ENCODE measurements around the gene MC4R. TPM values are rescaled to one million over a fixed set of nuclear protein-coding genes. Genes with fewer than 3 reads are reported as not detected.

MC4R gene
- polyA plus RNA-seq, 2 of the 4 experiments (the other 2 are of a cell fraction), result 0.08 TPM; not detected in 1

GRCh38 chr18:60411715-60412114 is 39.1 kb upstream of the MC4R start:
- POLR2A ChIA-PET, result no interaction called here
- ATAC-seq (no peak), FAIRE-seq (no peak), DNase-seq (ENCODE audit: low read depth in 1 of 2, low spot score in 1 of 2) (no peak)
- H3K9me3 ChIP-seq, result no peaks in the 10 kb centered on the region
- no peak overlapping the region for H3K4me2 ChIP-seq
- WGBS (ENCODE audit: missing lambda C conversion rate), result 60% methylated on average over 5 of the region's 5 CpGs
- TF ChIP-seq, protein P1, sequence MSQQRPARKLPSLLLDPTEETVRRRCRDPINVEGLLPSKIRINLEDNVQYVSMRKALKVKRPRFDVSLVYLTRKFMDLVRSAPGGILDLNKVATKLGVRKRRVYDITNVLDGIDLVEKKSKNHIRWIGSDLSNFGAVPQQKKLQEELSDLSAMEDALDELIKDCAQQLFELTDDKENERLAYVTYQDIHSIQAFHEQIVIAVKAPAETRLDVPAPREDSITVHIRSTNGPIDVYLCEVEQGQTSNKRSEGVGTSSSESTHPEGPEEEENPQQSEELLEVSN (IDR thresholded peaks at IDR 0.05; ENCODE audit: borderline replicate concordance, low read depth), result no peak
- TF ChIP-seq JUNB (IDR thresholded peaks at IDR 0.05) (no peak), CBX2 (IDR thresholded peaks at IDR 0.05; ENCODE audit: borderline replicate concordance, low read depth) (no peak), ZNF302 (CRISPR knock-in tag; IDR thresholded peaks at IDR 0.05) (no peak), MAZ (IDR thresholded peaks at IDR 0.05; ENCODE audit: borderline replicate concordance, low read depth, low read length) (no peak)
- TF ChIP-seq, protein P2, sequence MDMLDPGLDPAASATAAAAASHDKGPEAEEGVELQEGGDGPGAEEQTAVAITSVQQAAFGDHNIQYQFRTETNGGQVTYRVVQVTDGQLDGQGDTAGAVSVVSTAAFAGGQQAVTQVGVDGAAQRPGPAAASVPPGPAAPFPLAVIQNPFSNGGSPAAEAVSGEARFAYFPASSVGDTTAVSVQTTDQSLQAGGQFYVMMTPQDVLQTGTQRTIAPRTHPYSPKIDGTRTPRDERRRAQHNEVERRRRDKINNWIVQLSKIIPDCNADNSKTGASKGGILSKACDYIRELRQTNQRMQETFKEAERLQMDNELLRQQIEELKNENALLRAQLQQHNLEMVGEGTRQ (IDR thresholded peaks at IDR 0.05), result no peak
- no peaks in the 10 kb centered on the region for H3K4me1 ChIP-seq
- no peak overlapping the region for H3K27ac ChIP-seq
- CTCF ChIA-PET, result interaction anchor here (1.9 kb wide), 1 partner anchor 423 kb away, joined by 6 read pairs; no protein-coding TSS in a partner anchor
- H3K4me3 ChIP-seq, result no peak overlapping the region

GRCh38 chr18:60406721-60407120 is 34.1 kb upstream of the MC4R start:
- Histone ChIP-seq H3K27ac (no peak overlapping the region), H3K9me3 (no peaks in the 10 kb centered on the region), H3K4me2 (no peak overlapping the region), H3K4me3 (no peak overlapping the region), H3K4me1 (no peaks in the 10 kb centered on the region)
- ChIA-PET POLR2A (no interaction called here), CTCF (interaction anchor here (0.6 to 0.9 kb wide), 2 partner anchors 142 to 418 kb away, joined by 3 read pairs; no protein-coding TSS in a partner anchor)
- TF ChIP-seq SMC3 (IDR thresholded peaks at IDR 0.05) (no peak), SREBF2 (IDR thresholded peaks at IDR 0.05) (no peak), KDM1A (IDR thresholded peaks at IDR 0.05; ENCODE audit: low read depth) (no peak), POLR2AphosphoS2 (conservative IDR thresholded peaks at IDR 0.05; ENCODE audit: low read length) (no peak), HEYL (CRISPR knock-in tag; IDR thresholded peaks at IDR 0.05) (no peak)
- WGBS (ENCODE audit: missing lambda C conversion rate), result 6% methylated on average over 2 of the region's 2 CpGs
- no peak for DNase-seq (ENCODE audit: low read depth in 1 of 2, low spot score in 1 of 2)
- FAIRE-seq, result no peak
- no peak for ATAC-seq

DNA sequence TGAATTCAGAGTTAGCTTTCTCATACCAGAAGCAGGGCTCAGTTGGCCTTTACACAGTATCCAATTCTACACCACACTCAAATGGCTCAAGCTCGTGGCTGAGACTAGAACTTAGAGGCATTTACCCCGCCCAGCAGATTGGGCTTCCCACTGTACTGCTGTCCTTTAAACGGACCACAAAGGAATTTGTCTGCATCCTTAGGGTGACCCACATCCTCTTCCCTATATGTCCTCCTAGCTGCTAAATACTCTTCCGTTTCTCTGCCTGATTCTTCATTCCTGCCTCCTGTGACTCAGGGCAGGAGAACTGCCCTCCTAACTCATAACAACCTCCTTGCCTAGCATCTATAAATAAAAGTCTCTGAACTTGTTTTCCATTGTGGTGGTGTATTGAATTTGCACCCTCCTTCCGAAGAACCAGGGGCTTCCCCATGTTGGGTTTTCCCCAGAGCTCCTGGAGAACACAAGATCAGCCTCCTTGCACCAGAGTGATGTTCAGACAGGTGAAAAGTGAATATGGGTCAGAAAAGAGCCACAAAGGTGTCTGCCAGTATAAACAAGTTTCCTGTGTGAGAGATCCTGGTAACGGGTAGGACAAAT is 32.0 kb upstream of the MC4R start:
- Histone ChIP-seq H3K4me2 (no peak overlapping the region), H3K9me3 (no peaks in the 10 kb centered on the region), H3K4me3 (no peak overlapping the region), H3K4me1 (no peaks in the 10 kb centered on the region), H3K27ac (no peak overlapping the region)
- POLR2A ChIA-PET, result no interaction called here
- TF ChIP-seq CBX2 (IDR thresholded peaks at IDR 0.05; ENCODE audit: borderline replicate concordance, low read depth) (no peak), ZSCAN20 (CRISPR knock-in tag; IDR thresholded peaks at IDR 0.05) (no peak), NR3C1 (IDR thresholded peaks at IDR 0.05) (no peak), POLR2A (IDR thresholded peaks at IDR 0.05; ENCODE audit: low read length) (no peak), CEBPB (IDR thresholded peaks at IDR 0.05) (no peak), SMC3 (IDR thresholded peaks at IDR 0.05) (no peak), ZFP36 (IDR thresholded peaks at IDR 0.05; ENCODE audit: borderline replicate concordance, partially characterized antibody) (no peak)
- CTCF ChIA-PET, result interaction anchor here (1.1 kb wide), 1 partner anchor 10 kb away, joined by 3 read pairs; no protein-coding TSS in a partner anchor
- FAIRE-seq, result no peak
- WGBS (ENCODE audit: missing lambda C conversion rate), result 4% methylated on average over 6 of the region's 6 CpGs
- no peak for ATAC-seq
- no peak for DNase-seq (ENCODE audit: low read depth in 1 of 2, low spot score in 1 of 2)

DNA sequence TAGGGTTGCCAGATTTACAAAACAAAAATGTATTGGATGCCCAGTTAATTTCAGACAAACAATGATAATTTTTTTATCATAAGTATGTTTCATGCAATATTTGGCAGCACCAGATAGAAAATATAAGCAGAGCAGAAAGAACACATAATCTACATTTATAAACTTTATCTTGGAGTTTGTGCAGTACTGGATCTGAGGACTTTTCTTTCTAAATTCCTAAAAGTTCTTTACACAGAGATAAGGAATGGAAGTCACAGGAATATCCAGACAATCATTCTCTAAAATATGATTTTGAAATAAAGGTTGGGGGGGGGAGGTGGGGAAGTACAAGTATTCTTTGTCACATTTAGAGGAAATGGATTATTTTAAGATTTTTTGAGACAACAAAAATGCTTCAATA is 28.8 kb upstream of the MC4R start:
- POLR2A ChIA-PET, result no interaction called here
- H3K4me1 ChIP-seq, result no peaks in the 10 kb centered on the region
- DNase-seq (ENCODE audit: low read depth in 1 of 2, low spot score in 1 of 2) (no peak), FAIRE-seq (no peak), ATAC-seq (no peak)
- H3K4me3 ChIP-seq, result no peak overlapping the region
- no peak for TF ChIP-seq JUNB (IDR thresholded peaks at IDR 0.05)
- TF ChIP-seq, protein P3, sequence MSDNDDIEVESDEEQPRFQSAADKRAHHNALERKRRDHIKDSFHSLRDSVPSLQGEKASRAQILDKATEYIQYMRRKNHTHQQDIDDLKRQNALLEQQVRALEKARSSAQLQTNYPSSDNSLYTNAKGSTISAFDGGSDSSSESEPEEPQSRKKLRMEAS (IDR thresholded peaks at IDR 0.05), result no peak
- no peak overlapping the region for H3K27ac ChIP-seq
- H3K4me2 ChIP-seq, result no peak overlapping the region
- CTCF ChIA-PET, result no interaction called here
- H3K9me3 ChIP-seq, result no peaks in the 10 kb centered on the region

Measured in A549 (cell line).